Measurements from ENCODE around the gene STIL. TPM values are rescaled to one million over a fixed set of nuclear protein-coding genes. Genes with fewer than 3 reads are reported as not detected.

STIL gene
- total RNA-seq, 1 donor from 2014 or later, result 12.4 TPM

- Mint-ChIP-seq H3K4me1 (peaks cover 14% of the 10 kb centered on the region), H3K27ac (peak overlapping the region; percentile 96), H3K9me3 (no peaks in the 10 kb centered on the region), H3K27me3 (ENCODE audit: low read depth) (no peaks in the 10 kb centered on the region), H3K4me3 (peak overlapping the region; percentile 96), H3K36me3 (no peaks in the 10 kb centered on the region)
- peak; percentile 68 to 81 for DNase-seq (ENCODE audit: low spot score in 2 of 2, unreplicated experiment in 2 of 2)
- TF ChIP-seq CTCF (IDR thresholded peaks at IDR 0.05; ENCODE audit: unreplicated experiment), result no peak
Measured at GRCh38 chr1:47333922-47334764, 20.2 kb upstream of the STIL start.

DNA sequence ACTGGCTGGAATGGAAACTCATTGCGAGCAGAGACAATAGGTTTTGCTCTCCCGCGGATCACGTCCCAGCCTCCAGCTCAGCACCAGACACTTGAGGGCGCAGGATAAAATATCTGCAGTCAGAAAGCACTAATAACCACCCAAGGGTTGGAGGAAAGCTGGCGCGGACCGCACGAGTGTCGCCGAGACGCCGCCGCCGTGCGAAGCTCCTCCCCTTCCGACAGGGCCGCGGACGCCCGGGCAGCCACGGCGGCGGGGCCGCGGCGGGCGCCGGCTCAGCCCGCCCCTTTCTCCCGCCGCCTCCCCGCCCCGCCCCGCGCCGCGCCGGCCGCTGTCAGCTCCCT, 19.6 kb upstream of the STIL start, which contains the start of gene CMPK1:
Gene CMPK1 (plus strand): TSS at position 213 of the 344 bp plus-strand sequence. CDS start 156 bp downstream, outside the sequence.
- H3K4me3 Mint-ChIP-seq, result peak within 1 kb of the TSS; percentile 96
- peak within 1 kb of the TSS; percentile 96 for H3K27ac Mint-ChIP-seq
- TF ChIP-seq CTCF (IDR thresholded peaks at IDR 0.05; ENCODE audit: unreplicated experiment), result no peak
- no peaks in the 10 kb centered on the region for H3K27me3 Mint-ChIP-seq (ENCODE audit: low read depth)
- no peaks in the 10 kb centered on the region for H3K9me3 Mint-ChIP-seq
- H3K4me1 Mint-ChIP-seq, result peaks cover 14% of the 10 kb centered on the region
- H3K36me3 Mint-ChIP-seq, result no peaks in the 10 kb centered on the region
- DNase-seq (ENCODE audit: low spot score in 2 of 2, unreplicated experiment in 2 of 2), result peak; percentile 70 to 83

DNA sequence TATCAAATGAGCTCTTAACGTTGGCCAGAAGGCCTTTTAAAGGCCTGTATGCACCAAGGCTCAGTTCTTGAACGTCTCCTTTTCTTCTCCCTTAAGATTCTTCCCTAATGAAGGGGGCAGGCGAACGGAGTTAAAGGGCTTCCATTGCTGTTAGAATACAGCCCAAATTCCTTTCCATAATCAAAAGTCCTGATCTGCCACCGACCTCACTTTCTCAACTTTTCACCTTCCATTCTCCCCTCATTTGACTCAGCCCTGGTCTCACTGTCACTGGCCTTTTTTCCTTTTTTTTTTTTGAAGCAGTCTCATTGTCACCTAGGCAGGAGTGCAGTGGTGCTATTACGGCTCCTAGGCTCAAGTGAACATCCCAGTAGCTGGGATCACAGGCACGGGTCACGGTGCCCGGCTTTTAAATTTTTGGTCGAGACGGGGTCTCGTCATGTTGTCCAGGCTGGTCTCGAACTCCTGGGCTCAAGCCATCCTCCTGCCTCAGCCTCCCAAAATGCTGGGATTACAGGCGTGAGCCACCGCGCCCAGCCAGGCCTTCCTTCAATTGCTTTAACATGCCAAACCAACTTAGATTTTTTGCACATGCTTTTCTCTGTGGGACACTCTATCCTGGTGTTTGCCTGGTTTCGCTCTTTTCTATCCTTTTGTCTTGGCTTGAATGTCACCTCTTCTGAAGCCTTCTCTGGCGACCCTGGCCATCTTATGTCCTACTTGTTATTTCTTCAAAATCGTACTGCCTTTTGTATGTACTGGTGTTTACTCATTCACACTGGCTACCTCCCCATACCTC, 19.0 kb upstream of the STIL start:
- Mint-ChIP-seq H3K27me3 (ENCODE audit: low read depth) (no peaks in the 10 kb centered on the region), H3K36me3 (no peaks in the 10 kb centered on the region), H3K4me1 (peaks cover 12% of the 10 kb centered on the region), H3K4me3 (no peak overlapping the region), H3K27ac (no peak overlapping the region), H3K9me3 (no peaks in the 10 kb centered on the region)
- DNase-seq (ENCODE audit: low spot score in 2 of 2, unreplicated experiment in 2 of 2), result no peak
- TF ChIP-seq CTCF (IDR thresholded peaks at IDR 0.05; ENCODE audit: unreplicated experiment), result no peak

DNA sequence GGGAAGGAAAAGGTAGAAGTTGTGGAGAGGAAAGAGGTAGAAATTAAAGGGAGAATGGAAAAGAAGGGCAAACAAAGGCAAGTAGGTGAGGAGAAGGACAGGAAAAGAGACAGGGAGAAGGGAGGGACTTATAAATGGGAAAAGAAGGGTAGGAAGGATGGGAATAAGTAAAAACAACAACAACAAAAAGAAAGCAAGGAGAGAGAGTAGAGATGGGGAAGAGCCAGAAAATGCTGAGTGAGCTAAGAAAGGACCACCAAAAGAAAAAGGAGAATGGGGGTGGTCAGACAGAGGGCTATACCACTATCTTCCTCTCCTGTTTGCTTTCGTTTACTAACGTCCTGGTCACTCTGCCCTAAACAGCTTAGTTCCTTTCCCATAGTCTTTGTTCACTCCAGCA, 17.9 kb upstream of the STIL start:
- peaks cover 12% of the 10 kb centered on the region for H3K4me1 Mint-ChIP-seq
- H3K27ac Mint-ChIP-seq, result peak overlapping the region; percentile 47
- TF ChIP-seq CTCF (IDR thresholded peaks at IDR 0.05; ENCODE audit: unreplicated experiment), result no peak
- H3K4me3 Mint-ChIP-seq, result no peak overlapping the region
- H3K27me3 Mint-ChIP-seq (ENCODE audit: low read depth), result no peaks in the 10 kb centered on the region
- DNase-seq (ENCODE audit: low spot score in 2 of 2, unreplicated experiment in 2 of 2), result no peak
- H3K9me3 Mint-ChIP-seq, result no peaks in the 10 kb centered on the region
- H3K36me3 Mint-ChIP-seq, result no peaks in the 10 kb centered on the region

- no peaks in the 10 kb centered on the region for H3K27me3 Mint-ChIP-seq (ENCODE audit: low read depth)
- no peak for TF ChIP-seq CTCF (IDR thresholded peaks at IDR 0.05; ENCODE audit: unreplicated experiment)
Measured at GRCh38 chr1:47330212-47330611, 16.3 kb upstream of the STIL start.

More at GRCh38 chr1:47330212-47330611, 16.3 kb upstream of the STIL start:
- Mint-ChIP-seq H3K4me3 (no peak overlapping the region), H3K4me1 (peaks cover 9% of the 10 kb centered on the region), H3K27ac (no peak overlapping the region), H3K36me3 (no peaks in the 10 kb centered on the region), H3K9me3 (no peaks in the 10 kb centered on the region)
- DNase-seq (ENCODE audit: low spot score in 2 of 2, unreplicated experiment in 2 of 2), result no peak

All from mesothelial cell of epicardium (in vitro differentiated cells).